GM10248 (cell line): ENCODE results near the gene TBCEL.
"Not testable (repeated sequence)": the region's sequence is repeated elsewhere in the genome, so short reads cannot be mapped to it uniquely, and the experiment has no call there.

Experiments
- CTCF ChIA-PET: fragments of 300-600 bp; sonication (Branson Sonifier 250); formaldehyde crosslinking; extraction: SDS; loops from one replicate; lab custom pipeline; 2021; ENCODE audit warnings: antibody characterized with exemption; lab: Yijun Ruan, JAX
- POLR2A ChIA-PET: fragments of 350-650 bp; sonication (Branson Sonifier 250); formaldehyde crosslinking; extraction: SDS; loops from one replicate; lab custom pipeline; 2020; ENCODE audit warnings: antibody characterized with exemption; lab: Yijun Ruan, JAX
- DNase-seq: peaks from one replicate; pipeline ENCODE4 v3.0.0; 2012; ENCODE audit errors: extremely low spot score
- CTCF ChIP-seq: IDR thresholded peaks from 2 replicates; pipeline ENCODE4 v1.5.1; 2012; ENCODE audit warnings: mild to moderate bottlenecking, low read depth; ENCODE audit errors: extremely low read depth, missing control alignments, control extremely low read depth

TBCEL gene

GRCh38 chr11:121112498-121113455 lies 88.9 kb downstream of the TBCEL start:
- peak; percentile 73 for DNase-seq
- CTCF ChIA-PET: interaction anchor here (1.0 to 2.2 kb wide), 4 partner anchors 8 to 544 kb away, joined by 4 to 6 read pairs (median 4); no protein-coding TSS in a partner anchor
- POLR2A ChIA-PET: no interaction called here

GRCh38 chr11:121113611-121114010 lies 89.7 kb downstream of the TBCEL start:
- TF ChIP-seq CTCF: no peak
- POLR2A ChIA-PET: no interaction called here
- DNase-seq: no peak
- CTCF ChIA-PET: interaction anchor here (1.6 kb wide), 1 partner anchor 9 kb away, joined by 4 read pairs; no protein-coding TSS in a partner anchor

More at GRCh38 chr11:121112498-121113455, 88.9 kb downstream of the TBCEL start:
- peak; percentile 54 for TF ChIP-seq CTCF

GRCh38 chr11:121115024-121115423 lies 91.1 kb downstream of the TBCEL start:
- POLR2A ChIA-PET, DNase-seq: not testable (repeated sequence)
- CTCF ChIA-PET: interaction anchor here (1.7 kb wide), 1 partner anchor 8 kb away, joined by 6 read pairs; no protein-coding TSS in a partner anchor

DNA sequence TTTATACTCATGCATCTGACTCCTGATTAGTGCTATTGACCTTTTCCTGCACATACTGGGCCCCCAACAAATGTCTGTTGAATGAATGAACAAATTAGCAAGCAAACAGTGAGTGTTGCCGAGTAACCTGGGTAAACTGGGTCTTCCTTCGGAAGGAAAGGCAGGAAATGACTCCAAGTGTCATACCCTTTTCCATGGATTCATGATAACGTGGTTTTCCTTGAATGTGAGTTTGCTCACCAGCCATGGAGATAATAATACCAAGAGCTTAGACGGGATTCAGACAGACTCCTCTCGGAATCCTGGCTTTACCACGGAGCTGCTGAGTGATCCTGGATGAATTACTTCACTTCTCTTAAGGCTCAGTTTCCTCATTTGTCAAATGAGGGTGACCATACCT lies 93.9 kb downstream of the TBCEL start:
- CTCF ChIA-PET: no interaction called here
- POLR2A ChIA-PET: no interaction called here
- TF ChIP-seq CTCF: no peak
- no peak for DNase-seq

DNA sequence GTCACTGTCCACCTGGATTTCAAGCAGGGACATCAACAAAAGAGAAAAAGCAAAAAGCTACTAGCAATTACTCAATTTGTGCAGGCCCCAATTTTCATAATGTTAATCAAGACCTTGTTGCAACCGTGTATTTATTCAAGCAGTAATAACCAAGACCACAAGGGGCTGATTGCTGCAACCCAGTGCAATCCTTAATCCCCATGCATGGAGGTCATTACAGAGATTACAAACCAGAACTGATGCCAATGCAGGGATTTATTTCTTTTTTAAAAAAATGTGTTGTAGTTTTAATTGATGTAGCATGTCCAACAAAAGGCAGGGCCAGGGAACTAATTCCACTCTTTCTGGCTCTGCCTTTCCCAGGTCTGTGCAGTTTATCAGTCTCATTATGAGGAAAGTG lies 95.5 kb downstream of the TBCEL start:
- CTCF ChIA-PET: interaction anchor here (1.9 kb wide), 1 partner anchor 13 kb away, joined by 5 read pairs; no protein-coding TSS in a partner anchor

DNA sequence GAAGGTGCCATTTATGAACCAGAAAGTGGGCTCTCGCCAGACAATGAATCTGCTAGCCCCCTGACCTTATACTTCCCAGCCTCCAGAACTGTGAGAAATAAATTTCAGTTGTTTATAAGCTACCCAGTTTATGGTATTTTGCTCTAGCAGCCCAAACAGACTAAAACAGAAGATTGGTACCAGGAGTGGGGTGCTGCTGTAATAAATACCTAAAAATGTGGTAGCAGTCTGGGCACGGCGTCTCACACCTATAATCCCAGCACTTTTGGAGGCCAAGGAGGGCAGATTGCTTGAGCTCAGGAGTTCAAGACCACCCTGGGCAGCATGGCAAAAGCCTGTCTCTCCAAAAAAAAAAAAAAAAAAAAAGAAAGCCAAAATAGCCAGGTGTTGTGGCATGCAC lies 98.4 kb downstream of the TBCEL start:
- TF ChIP-seq CTCF: no peak
- POLR2A ChIA-PET: no interaction called here
- no peak for DNase-seq
- CTCF ChIA-PET: interaction anchor here (1.7 kb wide), 1 partner anchor 40 kb away, joined by 3 read pairs; no protein-coding TSS in a partner anchor

More for the DNA sequence above, 95.5 kb downstream of the TBCEL start:
- no peak for TF ChIP-seq CTCF
- DNase-seq: no peak
- POLR2A ChIA-PET: no interaction called here
